Activated CD4-positive, alpha-beta T cell treated with anti-CD3 and anti-CD28 coated beads, Interleukin-2, amount 10 ng/mL, durations not matched to agents 7 days and 5 days (primary cell): ENCODE measurements around the gene HMGB1. TPM values are rescaled to one million over a fixed set of nuclear protein-coding genes. Genes with fewer than 3 reads are reported as not detected.

ENCODE experiments used
- CTCF ChIA-PET: fragments of 350-600 bp; sonication (Branson Sonifier 250); formaldehyde crosslinking; loops from one replicate; lab custom pipeline; 2021; ENCODE audit warnings: antibody characterized with exemption; lab: Charles Lee
- POLR2A ChIA-PET: fragments of 350-600 bp; sonication (Branson Sonifier 250); formaldehyde crosslinking; loops from one replicate; lab custom pipeline; 2021; ENCODE audit warnings: antibody characterized with exemption; lab: Charles Lee
- DNase-seq: peaks from one replicate; pipeline ENCODE4 v3.0.0-alpha.2; 2020
- H3K27ac Mint-ChIP-seq: one replicate; pipeline ENCODE4 v1.8.0; 2021; ENCODE audit warnings: mild to moderate bottlenecking, moderate library complexity, mixed read lengths
- H3K27me3 Mint-ChIP-seq: one replicate; pipeline ENCODE4 v1.8.0; 2021; ENCODE audit warnings: mixed read lengths
- H3K36me3 Mint-ChIP-seq: one replicate; pipeline ENCODE4 v1.8.0; 2021; ENCODE audit warnings: low read depth, mixed read lengths
- H3K4me1 Mint-ChIP-seq: one replicate; pipeline ENCODE4 v1.8.0; 2021; ENCODE audit warnings: mixed read lengths
- H3K4me3 Mint-ChIP-seq: one replicate; pipeline ENCODE4 v1.8.0; 2021; ENCODE audit warnings: mild to moderate bottlenecking, moderate library complexity, mixed read lengths
- H3K9me3 Mint-ChIP-seq: one replicate; pipeline ENCODE4 v1.8.0; 2021; ENCODE audit warnings: mixed read lengths
- total RNA-seq, 2 experiments: library from RNA; stranded (reverse); gene quantifications; one replicate each; pipeline ENCODE4 v1.2.3, GENCODE V29; 2021

HMGB1 gene
- total RNA-seq: 100 to 1,000 TPM; 709 to 827 TPM

- H3K4me3 Mint-ChIP-seq: peak within 1 kb of the TSS; percentile 84
- POLR2A ChIA-PET: interaction anchor here (0.6 to 0.7 kb wide), 2 partner anchors 44 to 320 kb away, joined by 3 read pairs; partner anchors contain the start of gene UBE2L5
- H3K27ac Mint-ChIP-seq: peak within 1 kb of the TSS; percentile 99
- CTCF ChIA-PET: interaction anchor here (0.7 to 1.0 kb wide), 2 partner anchors 26 to 120 kb away, joined by 3 to 6 read pairs; no protein-coding TSS in a partner anchor
- peaks cover 34% of the 10 kb centered on the region for H3K4me1 Mint-ChIP-seq
- peak; percentile 99 for DNase-seq
- H3K9me3 Mint-ChIP-seq: no peaks in the 10 kb centered on the region
- peaks cover 30% of the 10 kb centered on the region for H3K36me3 Mint-ChIP-seq
- no peaks in the 10 kb centered on the region for H3K27me3 Mint-ChIP-seq
Measured at GRCh38 chr13:30465593-30466357, at the start of gene HMGB1. Gene HMGB1, minus strand, starts transcription at chr13:30465936. Its CDS starts 2,256 bp downstream, at chr13:30463680.

GRCh38 chr13:30510811-30511371, 45.2 kb upstream of the HMGB1 start:
- Mint-ChIP-seq H3K4me3 (no peak overlapping the region), H3K36me3 (no peaks in the 10 kb centered on the region), H3K9me3 (no peaks in the 10 kb centered on the region), H3K27ac (no peak overlapping the region), H3K4me1 (no peaks in the 10 kb centered on the region), H3K27me3 (peaks cover 5% of the 10 kb centered on the region)
- POLR2A ChIA-PET: no interaction called here
- no peak for DNase-seq
- CTCF ChIA-PET: no interaction called here

- H3K36me3 Mint-ChIP-seq: no peaks in the 10 kb centered on the region
- H3K9me3 Mint-ChIP-seq: no peaks in the 10 kb centered on the region
- no peaks in the 10 kb centered on the region for H3K4me1 Mint-ChIP-seq
- ChIA-PET POLR2A (no interaction called here), CTCF (interaction anchor here (1.2 kb wide), 1 partner anchor 278 kb away, joined by 3 read pairs; no protein-coding TSS in a partner anchor)
- no peak for DNase-seq
- H3K4me3 Mint-ChIP-seq: no peak overlapping the region
- H3K27me3 Mint-ChIP-seq: peaks cover 5% of the 10 kb centered on the region
- no peak overlapping the region for H3K27ac Mint-ChIP-seq
Measured at GRCh38 chr13:30510091-30510490, 44.4 kb upstream of the HMGB1 start.

GRCh38 chr13:30509254-30510050, 43.7 kb upstream of the HMGB1 start:
- POLR2A ChIA-PET: no interaction called here
- CTCF ChIA-PET: interaction anchor here (1.2 kb wide), 1 partner anchor 277 kb away, joined by 3 read pairs; no protein-coding TSS in a partner anchor
- Mint-ChIP-seq H3K4me1 (peaks cover 2% of the 10 kb centered on the region), H3K27me3 (peaks cover 5% of the 10 kb centered on the region), H3K4me3 (no peak overlapping the region), H3K36me3 (no peaks in the 10 kb centered on the region), H3K27ac (no peak overlapping the region), H3K9me3 (no peaks in the 10 kb centered on the region)
- DNase-seq: no peak

GRCh38 chr13:30504081-30504480, 38.3 kb upstream of the HMGB1 start:
- Mint-ChIP-seq H3K4me3 (no peak overlapping the region), H3K4me1 (peaks cover 13% of the 10 kb centered on the region), H3K9me3 (no peaks in the 10 kb centered on the region), H3K27ac (no peak overlapping the region), H3K36me3 (no peaks in the 10 kb centered on the region), H3K27me3 (peaks cover 5% of the 10 kb centered on the region)
- ChIA-PET CTCF (interaction anchor here (0.5 to 1.1 kb wide), 4 partner anchors 14 to 372 kb away, joined by 3 read pairs; no protein-coding TSS in a partner anchor), POLR2A (no interaction called here)
- DNase-seq: no peak

DNA sequence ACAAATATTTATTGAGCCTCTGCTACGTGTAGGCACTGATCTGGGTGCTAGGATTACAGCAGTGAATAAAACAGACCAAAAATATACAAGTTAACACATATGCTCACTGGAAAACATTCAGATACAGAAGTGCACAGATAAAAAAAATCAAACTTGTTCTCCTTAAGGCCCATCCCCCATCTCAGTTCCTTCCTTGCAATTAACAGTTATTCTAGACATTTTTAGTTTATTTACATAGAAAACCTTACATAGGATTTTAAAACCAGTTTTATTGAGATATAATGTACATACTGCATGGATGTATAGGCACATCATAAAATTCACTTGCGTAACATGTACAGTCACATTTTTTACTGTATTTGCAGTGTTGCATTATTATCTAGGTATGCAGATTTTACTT, 36.5 kb upstream of the HMGB1 start:
- POLR2A ChIA-PET: no interaction called here
- peaks cover 2% of the 10 kb centered on the region for H3K27me3 Mint-ChIP-seq
- H3K4me1 Mint-ChIP-seq: peaks cover 13% of the 10 kb centered on the region
- DNase-seq: no peak
- no peak overlapping the region for H3K27ac Mint-ChIP-seq
- no peaks in the 10 kb centered on the region for H3K36me3 Mint-ChIP-seq
- CTCF ChIA-PET: no interaction called here
- H3K9me3 Mint-ChIP-seq: no peaks in the 10 kb centered on the region
- no peak overlapping the region for H3K4me3 Mint-ChIP-seq

DNA sequence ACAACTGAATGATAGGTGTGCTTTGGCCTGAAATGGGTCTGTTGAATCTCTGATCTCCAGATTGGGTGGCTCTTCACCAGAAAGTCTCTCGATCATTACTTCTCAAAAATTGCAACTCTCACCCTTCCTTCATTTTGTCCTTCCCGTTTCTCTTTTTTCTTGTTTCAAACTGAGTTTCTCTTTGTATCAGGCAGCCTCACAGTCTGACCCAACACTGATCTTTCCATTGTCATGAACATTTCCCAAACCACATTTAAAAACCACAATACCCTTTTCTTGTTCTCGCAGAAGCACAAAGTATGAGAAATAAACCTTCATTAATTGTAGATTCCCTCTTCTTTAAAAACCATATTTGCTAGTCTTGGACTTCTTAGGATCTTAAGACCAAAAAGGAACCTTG, 33.6 kb upstream of the HMGB1 start:
- Mint-ChIP-seq H3K4me1 (peaks cover 10% of the 10 kb centered on the region), H3K27ac (no peak overlapping the region), H3K4me3 (no peak overlapping the region), H3K9me3 (no peaks in the 10 kb centered on the region), H3K27me3 (peaks cover 2% of the 10 kb centered on the region), H3K36me3 (no peaks in the 10 kb centered on the region)
- POLR2A ChIA-PET: no interaction called here
- CTCF ChIA-PET: no interaction called here
- DNase-seq: no peak

DNA sequence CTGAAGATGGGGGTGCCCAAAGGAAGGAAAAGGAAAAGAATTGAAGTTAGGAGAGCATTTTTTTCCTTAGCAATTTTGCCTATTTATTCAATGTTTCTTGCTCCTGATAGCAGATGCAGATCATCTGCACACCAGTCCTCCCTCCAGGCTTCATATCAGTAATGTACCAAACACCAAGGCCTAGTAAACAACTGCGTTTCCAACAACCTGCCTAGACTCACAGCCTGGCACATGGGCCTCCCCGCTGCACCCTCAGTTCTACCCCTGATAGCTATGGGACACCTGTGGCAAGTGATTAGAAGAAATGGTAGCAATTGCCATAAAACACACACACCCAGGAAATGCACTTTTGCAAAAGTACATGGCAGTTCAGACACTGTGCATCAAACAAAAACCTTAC, 30.4 kb upstream of the HMGB1 start:
- Mint-ChIP-seq H3K9me3 (no peaks in the 10 kb centered on the region), H3K36me3 (no peaks in the 10 kb centered on the region)
- CTCF ChIA-PET: no interaction called here

GRCh38 chr13:30495746-30496145, 30.0 kb upstream of the HMGB1 start:
- ChIA-PET CTCF (no interaction called here), POLR2A (no interaction called here)
- Mint-ChIP-seq H3K36me3 (no peaks in the 10 kb centered on the region), H3K4me3 (no peak overlapping the region), H3K9me3 (no peaks in the 10 kb centered on the region), H3K4me1 (peaks cover 2% of the 10 kb centered on the region), H3K27me3 (peaks cover 2% of the 10 kb centered on the region), H3K27ac (no peak overlapping the region)
- no peak for DNase-seq

More for the DNA sequence above, 30.4 kb upstream of the HMGB1 start:
- DNase-seq: no peak
- POLR2A ChIA-PET: no interaction called here
- Mint-ChIP-seq H3K4me3 (no peak overlapping the region), H3K4me1 (peaks cover 2% of the 10 kb centered on the region), H3K27me3 (peaks cover 2% of the 10 kb centered on the region), H3K27ac (no peak overlapping the region)

DNA sequence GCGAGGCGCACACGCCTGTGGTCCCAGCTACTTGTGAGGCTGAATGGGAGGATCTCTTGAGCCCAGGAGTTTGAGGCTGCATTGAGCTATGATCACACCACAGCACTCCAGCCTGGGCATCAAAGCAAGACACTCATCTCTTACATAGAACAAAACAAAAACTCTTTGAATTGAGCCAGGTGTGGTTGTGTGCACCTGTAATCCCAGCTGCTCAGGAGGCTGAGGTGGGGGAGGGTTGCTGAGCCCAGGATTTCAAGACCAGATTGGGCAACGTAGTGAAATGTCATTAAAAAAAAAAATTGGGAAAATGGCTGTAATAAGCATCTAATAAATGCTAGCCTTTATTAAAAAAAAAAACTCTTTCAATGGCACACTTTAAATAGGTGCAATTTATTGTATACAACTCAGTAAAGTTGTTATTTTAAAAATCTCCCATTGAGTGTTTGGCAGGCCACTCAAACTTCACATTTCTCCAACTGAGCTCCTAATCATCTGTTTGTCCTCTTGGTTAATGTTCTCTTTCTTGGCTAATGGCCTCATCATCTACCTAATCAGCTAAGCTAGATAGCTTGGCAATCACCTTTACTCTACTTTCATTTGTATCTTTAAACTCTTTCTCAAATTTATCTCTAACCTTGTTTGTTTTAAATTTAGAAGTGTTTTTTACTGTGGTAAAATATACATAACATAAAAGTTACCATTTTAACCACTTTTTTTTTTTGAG, 28.1 kb upstream of the HMGB1 start:
- Mint-ChIP-seq H3K4me3 (no peak overlapping the region), H3K36me3 (no peaks in the 10 kb centered on the region), H3K27me3 (no peaks in the 10 kb centered on the region), H3K27ac (no peak overlapping the region), H3K4me1 (no peaks in the 10 kb centered on the region), H3K9me3 (no peaks in the 10 kb centered on the region)
- no peak for DNase-seq
- ChIA-PET POLR2A (no interaction called here), CTCF (interaction anchor here (0.7 to 0.9 kb wide), 2 partner anchors 9 to 102 kb away, joined by 3 read pairs; no protein-coding TSS in a partner anchor)

DNA sequence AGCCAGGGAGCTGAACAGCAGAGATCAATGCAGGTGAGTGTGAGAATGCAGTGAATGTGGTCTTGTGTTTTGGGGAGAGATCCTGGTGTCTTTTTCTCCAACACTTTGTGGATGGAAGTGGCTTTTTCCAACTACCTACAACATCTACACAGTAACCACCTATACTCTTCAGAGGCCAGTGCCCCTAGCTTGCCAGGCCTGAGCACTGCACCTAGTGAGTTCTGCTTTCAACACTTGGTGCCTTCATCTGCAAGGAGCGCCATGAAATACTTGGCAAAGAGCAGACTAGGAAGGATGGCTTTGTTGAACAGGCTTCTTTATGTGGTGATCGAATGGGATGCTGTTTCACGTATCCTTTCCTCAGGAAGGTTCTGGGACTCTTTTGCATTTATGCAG, 21.3 kb upstream of the HMGB1 start:
- no peak overlapping the region for H3K4me3 Mint-ChIP-seq
- no peak overlapping the region for H3K27ac Mint-ChIP-seq
- ChIA-PET POLR2A (interaction anchor here (0.7 kb wide), 1 partner anchor 98 kb away, joined by 4 read pairs; no protein-coding TSS in a partner anchor), CTCF (no interaction called here)
- no peaks in the 10 kb centered on the region for H3K9me3 Mint-ChIP-seq
- no peak for DNase-seq
- no peaks in the 10 kb centered on the region for H3K4me1 Mint-ChIP-seq
- peaks cover 10% of the 10 kb centered on the region for H3K27me3 Mint-ChIP-seq
- H3K36me3 Mint-ChIP-seq: no peaks in the 10 kb centered on the region
